GM21447 (cell line): Measurements from ENCODE around the gene GRAMD2B.
"Not testable (repeated sequence)": the region's sequence is repeated elsewhere in the genome, so short reads cannot be mapped to it uniquely, and the experiment has no call there.

Experiments
- ATAC-seq: cut with Tn5 transposase; IDR thresholded peaks from one replicate; pipeline ENCODE4 v1.9.1; 2021; ENCODE audit not compliant: unreplicated experiment

Gene GRAMD2B

DNA sequence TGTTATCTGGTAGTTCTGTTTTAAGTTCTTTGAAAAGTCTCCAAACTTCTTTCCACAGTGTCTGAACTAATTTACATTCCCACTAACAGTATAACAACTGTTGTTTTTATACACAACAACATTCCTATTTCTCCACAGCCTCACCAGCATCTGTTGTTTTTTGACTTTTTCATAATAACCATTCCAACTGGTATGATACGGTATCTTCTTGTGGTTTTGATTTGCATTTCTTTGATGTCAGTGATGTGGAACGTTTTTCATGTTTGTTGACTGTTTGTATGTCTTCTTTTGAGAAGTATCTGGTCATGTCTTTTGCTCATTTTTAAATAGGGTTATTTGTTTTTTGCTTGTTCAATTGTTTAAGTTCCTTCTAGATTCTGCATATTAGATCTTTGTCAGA, 12.6 kb upstream of the GRAMD2B start:
- ATAC-seq = no peak

DNA sequence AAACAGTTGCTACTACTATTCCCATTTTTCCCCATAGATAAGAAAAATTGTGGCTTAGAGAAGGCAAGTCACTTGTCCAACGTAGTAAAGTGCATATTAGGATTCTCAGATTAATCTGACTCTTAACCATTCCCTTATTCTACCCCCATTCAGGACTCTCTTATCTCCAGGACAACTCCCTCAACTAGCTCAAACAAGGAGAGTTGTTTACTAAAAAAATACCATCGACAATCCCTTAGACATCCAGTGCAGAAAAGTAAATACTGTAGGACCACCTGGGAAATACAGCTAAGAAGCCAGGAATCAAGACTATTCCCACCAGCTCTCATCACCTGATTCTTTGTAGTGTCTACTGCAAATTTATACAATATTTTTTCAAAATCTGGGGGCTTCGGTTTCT, 9.4 kb upstream of the GRAMD2B start:
- ATAC-seq = no peak

DNA sequence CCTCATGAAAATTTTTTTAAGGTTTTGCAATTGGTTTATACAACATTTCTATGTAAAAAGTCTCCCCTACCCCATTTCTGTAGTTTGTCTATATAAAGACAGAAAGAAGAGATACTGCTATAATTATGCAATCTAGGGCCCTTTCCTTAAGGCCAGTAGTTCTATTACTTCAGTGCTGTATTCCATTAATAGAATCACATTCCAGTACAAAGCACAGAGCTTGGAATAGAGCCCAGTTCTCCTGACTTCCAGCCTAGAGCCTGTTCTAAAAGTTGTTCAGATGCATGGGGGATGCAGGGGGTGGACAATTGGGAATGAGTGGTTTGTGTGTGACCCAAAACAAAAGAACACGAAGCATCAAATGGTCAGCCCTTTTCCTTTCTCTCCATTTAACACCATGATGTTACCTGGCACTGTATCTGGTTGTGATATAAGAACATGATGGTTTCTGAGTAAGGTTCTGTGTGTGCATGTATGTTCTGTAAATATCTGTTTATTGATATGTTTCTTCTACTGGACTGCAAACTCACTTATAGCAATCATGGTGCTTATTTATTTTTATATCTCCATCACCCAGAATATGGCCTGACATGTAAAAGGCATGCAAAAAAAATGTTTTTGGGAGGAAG, 8.2 kb upstream of the GRAMD2B start:
- ATAC-seq = no peak

DNA sequence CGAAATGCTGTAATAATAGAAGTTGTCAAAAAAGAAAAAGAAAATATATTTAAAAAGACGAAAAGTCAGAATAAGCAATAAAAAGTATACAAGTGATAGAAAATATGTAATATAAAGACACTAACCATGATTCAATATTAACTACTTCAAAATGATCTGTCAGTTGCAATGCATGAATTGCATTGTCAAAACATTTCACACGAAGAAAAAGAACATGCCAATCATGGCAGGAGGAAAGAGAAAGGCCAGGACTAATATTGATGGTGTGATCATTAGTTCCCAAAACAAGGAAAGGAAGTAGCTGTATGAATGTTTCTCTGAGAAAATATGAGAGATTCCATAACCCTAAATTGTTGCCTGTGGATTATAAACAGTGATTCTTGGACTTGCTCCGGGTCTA, 7.4 kb upstream of the GRAMD2B start:
- ATAC-seq = no peak

DNA sequence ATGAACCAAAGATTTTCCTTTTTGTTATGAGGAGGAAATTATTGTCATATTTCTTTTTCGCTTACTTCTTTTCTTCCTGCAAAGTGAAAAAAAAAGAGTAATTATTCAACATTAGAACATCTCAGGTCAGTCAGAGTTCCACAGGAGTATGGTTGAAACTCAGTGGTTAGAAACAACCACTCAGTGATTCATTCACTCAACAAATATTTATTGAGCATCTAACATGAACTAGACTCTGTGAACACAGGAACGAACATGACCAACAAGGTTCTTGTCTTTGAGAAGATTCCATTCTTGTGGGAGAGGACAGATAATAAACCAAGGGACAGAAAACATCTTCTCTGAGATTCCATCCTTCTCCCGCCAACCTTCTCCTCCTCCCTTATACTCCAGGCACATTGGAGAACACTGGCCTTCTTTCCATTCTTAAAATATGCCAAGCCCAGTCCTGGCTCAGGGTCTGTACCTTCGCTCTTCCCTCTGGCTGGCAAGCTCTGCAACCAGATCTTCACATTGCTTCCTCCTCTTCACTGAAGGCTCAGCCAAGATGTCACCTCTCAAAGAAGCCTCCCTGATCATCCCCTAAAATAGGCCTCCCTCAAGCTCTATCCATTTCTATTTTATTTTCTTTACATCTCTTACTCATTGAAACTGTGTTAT, 6.8 kb upstream of the GRAMD2B start:
- ATAC-seq = no peak

DNA sequence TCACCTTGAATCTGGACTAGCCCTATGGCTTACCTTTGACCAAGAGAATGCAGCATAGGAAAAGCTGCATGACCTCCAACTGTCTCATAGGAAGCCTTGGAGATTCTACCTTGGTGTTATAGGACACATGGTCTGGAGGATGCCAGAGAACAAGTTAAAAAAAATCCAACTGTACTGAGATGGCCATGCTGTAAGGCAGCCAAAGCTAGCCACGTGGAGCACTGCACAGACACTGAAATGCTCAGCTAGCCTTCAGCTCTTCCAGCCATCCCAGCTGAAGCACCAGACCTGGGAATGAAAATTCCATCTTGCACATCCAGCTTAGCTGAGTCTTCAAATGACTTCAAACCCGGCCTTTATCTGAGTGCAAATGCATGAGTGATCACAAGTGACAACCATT, 6.0 kb upstream of the GRAMD2B start:
- ATAC-seq = no peak

DNA sequence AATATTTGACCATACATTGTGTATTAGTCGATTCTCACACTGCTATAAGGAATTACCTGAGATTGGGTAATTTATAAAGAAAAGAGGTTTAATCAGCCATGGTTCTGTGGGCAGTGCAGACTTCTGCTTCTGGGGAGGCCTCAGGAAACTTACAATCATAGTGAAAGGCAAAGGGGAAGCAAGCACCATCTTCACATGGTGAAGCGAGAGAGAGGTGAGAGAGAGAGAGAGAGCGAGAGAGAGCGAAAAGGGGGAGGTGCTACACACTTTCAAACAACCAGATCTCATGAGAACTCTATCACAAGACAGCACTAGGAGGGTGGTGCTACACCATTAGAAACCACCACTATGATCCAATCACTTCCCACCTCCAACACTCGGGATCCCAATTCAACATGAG, 4.1 kb upstream of the GRAMD2B start:
- ATAC-seq = no peak

DNA sequence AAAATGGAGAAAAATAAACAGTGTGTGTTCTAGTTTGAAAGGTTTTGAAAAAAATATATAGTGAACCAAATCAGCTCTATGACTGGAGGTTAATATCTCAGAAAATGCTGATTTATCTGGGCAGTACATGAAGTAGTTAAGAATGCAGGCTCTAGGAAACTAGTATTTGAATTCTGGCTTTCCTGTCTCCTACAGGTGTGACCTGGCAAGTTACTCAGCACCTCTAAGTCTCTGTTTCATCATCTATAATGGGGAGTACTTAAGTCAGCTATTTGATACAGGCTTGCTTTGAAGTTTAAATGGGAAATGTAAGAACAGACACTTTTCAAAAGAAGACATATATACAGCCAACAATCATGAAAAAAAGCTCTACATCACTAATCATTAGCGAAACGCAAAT, 5.2 kb downstream of the GRAMD2B start:
- ATAC-seq = no peak

DNA sequence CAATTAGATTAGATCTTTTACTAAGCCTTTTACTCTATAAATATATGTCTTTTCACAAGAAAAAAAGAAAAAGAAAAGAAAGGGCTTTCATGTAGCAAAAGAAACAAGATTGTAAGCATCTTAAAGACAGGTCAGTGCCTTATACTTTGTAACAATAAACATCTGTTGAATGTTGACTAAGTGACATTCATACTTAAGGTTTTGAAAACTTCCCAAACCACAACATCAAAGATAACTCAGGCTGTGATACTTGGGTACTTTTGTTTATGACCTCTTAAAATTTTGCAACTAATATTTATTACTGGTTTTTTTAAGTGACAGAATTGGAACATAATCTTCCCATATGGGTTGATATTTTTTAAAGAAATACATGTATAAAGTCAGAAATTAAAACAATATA, 7.4 kb downstream of the GRAMD2B start:
- no peak for ATAC-seq

DNA sequence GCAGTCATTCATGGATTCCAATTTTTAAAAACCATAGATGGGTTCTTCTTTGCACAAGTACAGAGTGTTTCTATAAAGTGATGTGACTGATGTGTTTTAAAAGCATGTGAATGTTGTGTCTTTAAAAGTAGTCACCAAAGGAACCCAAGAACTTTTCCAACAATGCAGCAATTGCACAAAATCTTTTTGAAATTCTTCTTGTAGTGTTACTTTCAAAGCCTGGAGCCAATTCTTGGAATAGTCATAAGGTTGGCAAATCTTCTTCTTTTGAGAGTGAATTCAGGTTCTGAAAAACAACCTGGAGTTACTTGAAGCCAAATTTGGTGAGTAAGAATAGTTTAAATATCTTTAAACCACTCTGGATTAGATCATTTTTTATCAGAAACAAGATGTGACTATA, 10.5 kb downstream of the GRAMD2B start:
- no peak for ATAC-seq

DNA sequence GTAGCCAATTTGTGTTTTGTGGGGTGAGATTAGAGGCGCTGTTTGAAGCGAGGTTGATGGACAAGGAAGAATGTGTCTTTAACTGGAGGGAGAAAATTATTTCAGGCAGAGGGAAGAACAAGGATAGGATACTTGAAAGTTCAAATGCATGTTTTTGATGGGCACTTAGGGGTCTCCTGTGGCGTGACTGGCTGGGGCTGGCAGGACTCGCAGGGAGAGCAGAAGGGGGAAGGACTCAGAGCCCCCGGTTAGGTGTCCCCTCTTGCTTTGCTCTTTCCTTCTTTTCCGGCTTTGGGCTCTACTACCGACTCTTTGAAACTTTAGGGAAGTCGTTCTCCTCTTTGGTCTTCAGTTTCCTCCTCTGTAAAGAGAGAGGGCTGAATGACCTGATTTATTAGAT, 12.1 kb downstream of the GRAMD2B start:
- no peak for ATAC-seq

DNA sequence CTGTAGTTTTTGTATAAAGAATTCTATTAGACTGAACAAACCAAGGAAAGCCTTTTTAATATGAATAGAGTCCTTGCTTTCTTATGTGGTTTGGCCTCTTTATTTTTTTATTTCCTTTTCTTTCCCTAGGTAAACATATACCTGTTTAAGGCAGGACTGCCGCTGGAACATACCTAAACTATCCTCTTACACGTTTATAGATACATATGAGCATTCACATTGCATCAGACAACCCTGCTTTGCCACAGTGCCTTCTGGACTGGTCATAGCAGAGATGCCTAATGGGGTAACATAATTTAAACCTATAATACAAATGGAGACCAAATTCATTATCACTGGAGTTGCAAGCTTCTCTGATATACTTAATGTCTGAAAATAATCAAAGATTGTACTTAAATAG, 12.5 kb downstream of the GRAMD2B start:
- ATAC-seq = no peak

DNA sequence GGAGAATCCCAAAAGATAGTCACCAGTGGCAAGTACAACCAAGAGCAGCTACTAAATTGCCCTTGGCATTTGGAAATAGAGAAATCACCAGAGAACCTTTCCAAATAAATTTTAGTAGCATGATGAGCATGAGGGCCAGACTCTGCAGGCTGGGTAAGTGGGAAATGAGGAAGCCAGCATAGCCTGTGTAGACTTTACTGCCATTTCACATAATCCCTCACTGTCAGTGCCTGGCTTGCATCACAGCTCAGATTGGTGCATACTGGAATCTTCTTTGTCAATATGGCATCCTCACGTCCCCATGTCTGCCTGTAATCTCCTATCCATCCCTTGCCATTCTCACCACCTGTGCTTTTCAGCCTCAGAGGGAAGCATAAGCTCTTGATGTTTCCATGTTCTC, 14.5 kb downstream of the GRAMD2B start:
- ATAC-seq = no peak

DNA sequence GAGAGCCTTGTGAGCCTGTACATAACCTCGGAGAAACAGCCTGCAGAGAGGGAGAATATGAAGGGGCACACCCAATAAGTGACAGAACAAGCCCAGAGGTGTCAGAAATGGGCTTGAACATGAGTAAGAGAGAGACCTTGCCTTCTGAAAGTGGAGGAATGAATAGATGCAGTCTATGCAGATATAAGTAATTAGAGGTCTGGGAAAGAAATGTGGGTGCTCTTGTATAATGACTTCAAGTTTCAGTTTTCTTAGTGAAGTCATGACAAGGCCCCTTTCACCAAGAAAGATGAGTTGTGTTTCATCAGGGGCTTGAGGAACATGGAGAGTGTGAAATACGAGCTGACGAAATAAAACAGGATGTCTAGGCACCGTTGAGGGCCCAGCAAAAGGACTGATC, 15.1 kb downstream of the GRAMD2B start:
- ATAC-seq = peak; percentile 71

DNA sequence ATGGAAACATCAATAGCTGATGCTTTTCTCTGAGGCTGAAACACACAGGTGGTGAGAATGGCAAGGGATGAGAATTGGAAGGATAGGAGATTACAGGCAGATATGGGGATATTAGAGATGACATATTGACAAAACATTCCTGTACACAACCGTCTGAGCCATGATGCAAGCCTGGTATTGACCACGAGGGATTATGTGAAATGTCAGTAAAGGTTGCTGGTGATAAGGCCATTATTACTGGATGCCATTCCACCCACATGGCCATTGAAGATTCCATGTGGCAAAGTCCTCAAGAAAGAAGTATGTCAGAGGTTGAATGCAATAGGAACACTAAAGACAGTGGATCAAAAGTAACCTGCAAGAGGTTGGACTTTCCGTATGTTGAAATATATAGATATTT, 15.7 kb downstream of the GRAMD2B start:
- ATAC-seq = no peak

DNA sequence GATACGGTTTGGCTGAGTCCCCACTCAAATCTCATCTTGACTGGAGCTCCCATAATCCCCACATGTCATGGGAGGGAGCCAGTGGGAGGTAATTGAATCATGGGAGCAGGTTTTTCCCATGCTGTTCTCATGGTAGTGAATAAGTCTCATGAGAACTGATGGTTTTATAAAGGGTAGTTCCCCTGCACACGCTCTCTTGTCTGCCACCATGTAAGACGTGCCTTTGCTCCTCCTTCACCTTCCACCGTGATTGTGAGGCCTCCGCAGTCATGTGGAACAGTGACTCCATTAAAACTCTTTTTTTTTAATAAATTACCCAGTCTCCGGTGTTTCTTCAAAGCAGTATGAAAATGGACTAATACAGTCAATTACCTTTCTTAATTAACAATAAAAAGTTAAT, 16.5 kb downstream of the GRAMD2B start:
- not testable (repeated sequence) for ATAC-seq

DNA sequence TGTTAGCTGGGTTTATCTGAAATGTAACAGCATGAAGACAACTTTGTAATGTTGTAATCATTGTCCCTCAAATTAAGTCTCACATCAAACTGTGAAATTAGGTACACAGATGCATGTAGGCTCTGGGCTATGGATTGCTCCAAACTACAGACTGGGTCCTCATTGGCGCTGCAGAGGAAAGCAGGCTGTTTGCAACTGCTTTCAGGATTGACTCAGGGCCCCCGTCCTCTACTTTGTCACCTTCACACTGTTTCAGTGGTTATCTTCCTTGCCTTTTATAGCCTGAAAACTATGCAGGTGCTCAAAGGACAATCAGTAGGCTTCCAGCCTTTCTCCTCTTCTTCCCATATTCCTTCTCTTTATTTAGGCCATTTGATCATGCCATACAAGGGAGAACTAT, 18.0 kb downstream of the GRAMD2B start:
- no peak for ATAC-seq

DNA sequence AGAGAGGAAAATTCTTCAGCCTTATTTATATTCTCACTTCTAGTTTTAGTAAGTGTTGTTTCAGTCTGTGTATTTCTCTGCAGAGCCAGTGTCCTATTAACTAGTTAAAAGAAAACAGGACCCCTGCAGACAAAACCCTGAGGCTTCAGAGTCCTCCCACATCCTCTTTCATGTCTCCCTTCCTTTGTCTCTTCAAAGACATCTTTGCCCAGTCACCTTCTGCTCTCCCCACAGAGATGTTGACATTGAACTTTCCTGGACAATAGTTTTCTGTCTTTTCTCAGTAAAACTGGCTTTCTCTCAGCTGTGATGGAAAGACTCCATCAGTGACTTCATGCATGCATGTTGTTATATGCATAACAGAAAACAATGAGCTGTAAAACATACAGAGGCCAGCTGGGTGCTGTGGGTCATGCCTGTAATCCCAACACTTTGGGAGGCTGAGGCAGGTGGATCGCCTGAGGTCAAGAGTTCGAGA, 20.2 kb downstream of the GRAMD2B start:
- peak; percentile 93 for ATAC-seq

DNA sequence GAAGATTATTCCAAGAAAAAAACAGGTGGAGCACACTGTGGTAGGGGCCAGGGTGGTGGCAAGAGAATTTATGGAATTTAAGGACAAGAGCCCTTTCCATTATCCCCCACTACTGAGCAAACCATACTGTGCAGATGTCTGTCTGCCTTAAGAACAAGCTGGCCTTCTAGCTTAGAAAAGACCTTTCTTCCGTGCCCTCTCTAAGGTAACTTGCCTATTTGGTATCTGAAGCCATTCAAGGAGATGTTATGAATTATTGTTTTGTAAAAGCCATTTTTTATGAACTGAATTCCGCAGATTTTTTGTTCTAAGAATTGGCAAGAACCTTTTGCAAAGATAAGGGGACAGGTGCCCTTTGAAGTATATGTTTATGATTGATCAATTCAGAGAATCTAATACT, 20.9 kb downstream of the GRAMD2B start:
- no peak for ATAC-seq

DNA sequence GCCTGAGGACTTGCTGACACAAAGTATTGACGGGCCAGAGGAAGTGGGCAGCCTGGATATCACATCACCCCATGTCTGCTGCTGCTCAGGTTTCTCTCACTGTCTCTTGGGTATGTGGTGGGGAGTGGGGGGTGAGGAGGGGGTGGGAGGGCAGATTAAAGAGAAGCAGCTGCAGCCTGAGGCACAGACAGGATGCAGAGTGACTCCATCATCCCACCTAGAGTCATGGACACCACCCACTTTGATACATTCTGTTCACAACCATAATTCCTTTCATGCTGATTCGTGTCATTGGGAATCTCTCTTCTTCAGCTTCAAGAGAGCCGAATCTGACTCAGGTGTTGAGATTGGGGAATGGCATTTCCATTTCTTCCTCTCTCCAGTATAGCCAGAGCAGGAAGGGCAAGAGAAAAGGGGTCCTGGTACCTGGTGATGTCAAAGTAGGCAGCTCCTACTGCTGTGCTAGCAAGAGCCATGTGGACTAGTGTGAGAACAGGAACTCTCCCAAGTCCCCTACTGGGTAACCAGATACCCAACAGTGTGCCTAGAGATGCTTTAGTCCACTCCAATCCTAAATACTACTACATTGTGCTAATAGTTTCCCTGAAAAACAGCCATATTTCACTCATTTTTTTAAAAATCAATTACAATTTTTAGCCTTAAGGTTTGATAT, 22.4 kb downstream of the GRAMD2B start:
- ATAC-seq = no peak

DNA sequence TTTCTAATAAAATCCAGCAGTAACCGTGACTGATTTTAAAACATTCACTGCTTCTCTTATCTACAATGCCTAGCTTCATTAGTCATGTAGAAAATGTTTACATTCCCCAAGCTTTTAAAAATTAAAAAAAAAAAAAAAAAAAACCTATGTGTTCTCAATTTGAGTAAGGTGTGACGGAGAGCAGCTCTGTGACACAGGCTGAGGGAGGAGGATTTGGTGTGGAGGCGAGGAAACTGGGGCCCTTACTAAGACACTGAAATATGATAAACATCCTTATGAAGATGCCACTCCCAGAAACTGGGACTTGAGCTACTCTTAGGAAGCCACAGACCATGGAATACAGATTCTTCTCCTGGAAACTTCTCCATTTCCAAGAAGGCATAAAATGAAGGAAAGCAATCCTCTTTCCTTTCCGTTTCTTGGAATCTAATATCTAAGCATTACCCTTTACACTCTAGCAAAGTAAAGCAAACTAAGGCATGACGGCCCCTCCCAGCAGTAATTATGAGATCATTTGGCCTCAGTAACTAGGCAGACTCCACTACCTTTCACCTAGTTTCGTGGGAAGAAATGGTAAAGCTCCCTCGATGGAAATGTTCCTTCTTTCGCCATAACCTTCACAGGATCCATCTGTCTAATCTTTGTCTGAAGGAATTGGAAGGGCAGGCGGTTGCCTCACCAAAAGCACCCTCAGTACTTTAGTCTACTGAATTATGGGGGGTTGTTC, 23.5 kb downstream of the GRAMD2B start:
- peak; percentile 12 for ATAC-seq

DNA sequence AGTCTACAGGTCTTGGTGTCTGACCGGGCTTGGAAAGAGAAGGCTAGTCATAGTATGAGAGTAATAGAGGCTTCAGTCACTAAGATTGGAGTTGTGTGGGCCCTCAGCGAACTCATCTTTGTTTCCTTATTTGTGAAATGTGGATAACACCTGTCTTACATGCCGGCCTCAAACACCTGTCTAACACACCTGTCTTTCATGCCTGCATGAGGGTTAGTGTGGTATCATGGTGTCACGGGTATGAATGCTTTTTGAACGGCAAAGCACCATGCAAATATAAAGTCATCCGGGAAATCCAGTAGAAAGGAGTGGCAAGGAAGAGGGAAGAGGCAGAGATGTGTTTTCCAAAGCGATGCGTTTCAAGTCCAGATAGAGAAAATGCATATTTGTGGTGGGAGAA, 25.5 kb downstream of the GRAMD2B start:
- ATAC-seq = no peak
